Fibroblast of lung (primary cell): ENCODE data around the gene TENM3.

Experiments used
- CTCF ChIP-seq, 2 donors: IDR thresholded peaks in 1 of 2; conservative IDR thresholded peaks in 1 of 2; 1 replicate in 1 of 2; 2 replicates in 1 of 2; pipeline ENCODE4 v1.5.1; 2011 to 2012; ENCODE audit warnings: low read length in 2 of 2, control low read depth in 1 of 2, inconsistent platforms in 1 of 2, low read depth in 1 of 2, mild to moderate bottlenecking in 1 of 2
- EZH2 ChIP-seq: IDR thresholded peaks from 2 replicates; pipeline ENCODE4 v1.5.1; 2012; ENCODE audit warnings: low read length, control low read depth, mild to moderate bottlenecking; ENCODE audit errors: missing control alignments

- TF ChIP-seq CTCF (conservative IDR thresholded peaks at IDR 0.05 in 1 of 2, IDR thresholded peaks at IDR 0.05 in 1 of 2; ENCODE audit: low read depth in 1 of 2, low read length in 2 of 2) (no peak), EZH2 (no peak)
Observed at GRCh38 chr4:182510836-182511235, 267.6 kb downstream of the TENM3 start.
